DOHH2 (cell line): Measurements from ENCODE around the gene IZUMO4.
"Not testable (repeated sequence)": the region's sequence is repeated elsewhere in the genome, so short reads cannot be mapped to it uniquely, and the experiment has no call there.

Experiments
- EZH2phosphoT487 ChIP-seq: fragments of 200-600 bp; sonication (generic); IDR thresholded peaks from 2 replicates; pipeline ENCODE4 v1.6.1; 2017; ENCODE audit warnings: borderline replicate concordance, mild to moderate bottlenecking, antibody characterized with exemption, low read length, moderate library complexity, mixed read lengths
- TF ChIP-seq, protein P1 (sequence below): fragments of 200-600 bp; sonication (generic); IDR thresholded peaks from one replicate; pipeline ENCODE4 v1.5.1; 2014; ENCODE audit warnings: antibody characterized with exemption, mild to moderate bottlenecking, low read depth, low read length; ENCODE audit not compliant: poor library complexity, severe bottlenecking

DNA sequence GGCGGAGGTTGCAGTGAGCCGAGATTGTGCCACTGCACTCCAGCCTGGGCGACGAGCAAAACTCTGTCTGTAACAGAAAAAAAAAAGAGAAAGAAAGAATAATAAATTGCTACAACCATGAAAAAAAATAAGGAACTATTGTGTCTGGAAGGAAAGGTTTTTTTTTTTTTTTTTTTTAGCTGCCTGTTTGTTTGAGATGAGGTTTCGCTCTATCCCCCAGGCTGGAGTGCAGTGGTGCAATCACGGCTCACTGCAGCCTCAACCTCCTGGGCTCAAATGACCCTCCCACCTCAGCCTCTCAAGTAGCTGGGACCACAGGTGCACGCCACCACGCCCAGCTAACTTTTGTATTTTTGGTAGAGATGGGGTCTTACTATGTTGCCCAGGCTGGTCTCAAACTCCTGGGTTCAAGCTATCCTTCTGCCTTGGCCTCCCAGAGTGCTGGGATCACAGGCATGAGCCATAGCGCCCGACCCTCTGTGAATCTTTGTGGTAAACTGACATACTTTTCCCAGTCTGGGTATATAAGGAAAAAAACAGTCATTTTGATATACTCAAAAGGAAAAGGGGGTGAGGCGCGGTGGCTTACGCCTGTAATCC is 4.7 kb upstream of the IZUMO4 start:
- TF ChIP-seq, protein P1, sequence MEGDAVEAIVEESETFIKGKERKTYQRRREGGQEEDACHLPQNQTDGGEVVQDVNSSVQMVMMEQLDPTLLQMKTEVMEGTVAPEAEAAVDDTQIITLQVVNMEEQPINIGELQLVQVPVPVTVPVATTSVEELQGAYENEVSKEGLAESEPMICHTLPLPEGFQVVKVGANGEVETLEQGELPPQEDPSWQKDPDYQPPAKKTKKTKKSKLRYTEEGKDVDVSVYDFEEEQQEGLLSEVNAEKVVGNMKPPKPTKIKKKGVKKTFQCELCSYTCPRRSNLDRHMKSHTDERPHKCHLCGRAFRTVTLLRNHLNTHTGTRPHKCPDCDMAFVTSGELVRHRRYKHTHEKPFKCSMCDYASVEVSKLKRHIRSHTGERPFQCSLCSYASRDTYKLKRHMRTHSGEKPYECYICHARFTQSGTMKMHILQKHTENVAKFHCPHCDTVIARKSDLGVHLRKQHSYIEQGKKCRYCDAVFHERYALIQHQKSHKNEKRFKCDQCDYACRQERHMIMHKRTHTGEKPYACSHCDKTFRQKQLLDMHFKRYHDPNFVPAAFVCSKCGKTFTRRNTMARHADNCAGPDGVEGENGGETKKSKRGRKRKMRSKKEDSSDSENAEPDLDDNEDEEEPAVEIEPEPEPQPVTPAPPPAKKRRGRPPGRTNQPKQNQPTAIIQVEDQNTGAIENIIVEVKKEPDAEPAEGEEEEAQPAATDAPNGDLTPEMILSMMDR = not testable (repeated sequence)
- not testable (repeated sequence) for TF ChIP-seq EZH2phosphoT487
